Muscle layer of colon (tissue), 2 donors: Measurements from ENCODE around the gene MGMT.

Experiments used
- H3K27ac ChIP-seq: one replicate; pipeline ENCODE4 v1.7.0; 2013; ENCODE audit warnings: low read depth, mild to moderate bottlenecking, low read length, moderate library complexity
- H3K27me3 ChIP-seq, 2 donors: one replicate each; pipeline ENCODE4 v1.7.0; 2013; ENCODE audit warnings: low read length in 2 of 2, mild to moderate bottlenecking in 2 of 2; ENCODE audit not compliant: insufficient read depth in 2 of 2, control insufficient read depth in 1 of 2
- H3K36me3 ChIP-seq: one replicate; pipeline ENCODE4 v1.7.0; 2013; ENCODE audit warnings: mild to moderate bottlenecking, low read length; ENCODE audit not compliant: insufficient read depth
- H3K4me1 ChIP-seq: one replicate; pipeline ENCODE4 v1.7.0; 2013; ENCODE audit warnings: mild to moderate bottlenecking, low read length; ENCODE audit not compliant: insufficient read depth
- H3K4me3 ChIP-seq, 2 donors: one replicate each; pipeline ENCODE4 v1.7.0; 2013; ENCODE audit warnings: low read length in 2 of 2, low read depth in 1 of 2, mild to moderate bottlenecking in 1 of 2, moderate library complexity in 1 of 2
- H3K9ac ChIP-seq: one replicate; pipeline ENCODE4 v1.7.0; 2013; ENCODE audit warnings: low read length
- H3K9me3 ChIP-seq: one replicate; pipeline ENCODE4 v1.7.0; 2013; ENCODE audit warnings: mild to moderate bottlenecking, low read length
- donor health status: abdominal sarcoma.
- donor health status: Adenocarcinoma of cecum.

Gene MGMT

DNA sequence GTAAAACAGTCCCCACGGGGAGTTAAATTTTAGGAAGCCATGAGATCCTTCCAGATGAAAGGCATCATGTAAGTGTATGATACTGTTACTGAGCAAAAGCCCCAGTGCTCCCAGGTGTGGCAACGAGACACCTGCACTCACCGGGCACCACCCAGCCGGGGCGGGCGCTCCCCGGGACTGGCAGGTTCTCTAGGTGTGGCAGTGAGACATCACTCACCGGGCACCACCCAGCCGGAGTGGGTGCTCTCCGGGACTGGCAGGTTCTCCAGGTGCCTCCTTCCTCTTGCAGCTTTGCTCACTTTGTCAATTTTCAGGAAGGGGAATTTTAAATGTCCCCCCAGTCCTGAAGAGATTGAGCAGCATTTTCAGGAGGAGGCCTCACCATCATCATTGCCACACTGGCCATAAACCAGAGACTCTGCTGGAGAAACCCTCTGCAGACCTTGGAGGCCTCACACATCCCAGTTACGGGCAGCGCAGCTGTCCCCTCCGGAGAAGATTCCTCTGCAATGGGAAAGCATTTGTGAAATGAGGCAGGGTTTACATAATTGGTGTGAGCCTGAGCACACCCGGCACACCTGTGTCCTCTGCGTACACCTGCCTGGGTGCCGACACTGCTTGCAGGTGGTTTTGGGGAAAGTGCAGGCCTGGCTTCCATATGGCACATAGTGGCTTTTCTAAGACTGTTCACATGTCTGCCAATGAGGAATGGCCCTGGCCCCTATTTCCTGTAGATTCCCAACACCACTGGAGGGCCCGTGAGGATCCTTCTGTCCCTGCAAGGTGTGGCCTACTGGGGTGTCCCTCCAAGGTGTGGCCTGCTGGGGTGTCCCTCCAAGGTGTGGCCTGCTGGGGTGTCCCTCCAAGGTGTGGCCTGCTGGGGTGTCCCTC, 305.7 kb downstream of the MGMT start:
- H3K4me3 ChIP-seq, result no peak overlapping the region
- no peaks in the 10 kb centered on the region for H3K27me3 ChIP-seq
- no peaks in the 10 kb centered on the region for H3K36me3 ChIP-seq
- H3K9me3 ChIP-seq, result no peaks in the 10 kb centered on the region
- no peak overlapping the region for H3K9ac ChIP-seq
- no peak overlapping the region for H3K27ac ChIP-seq
- no peaks in the 10 kb centered on the region for H3K4me1 ChIP-seq

DNA sequence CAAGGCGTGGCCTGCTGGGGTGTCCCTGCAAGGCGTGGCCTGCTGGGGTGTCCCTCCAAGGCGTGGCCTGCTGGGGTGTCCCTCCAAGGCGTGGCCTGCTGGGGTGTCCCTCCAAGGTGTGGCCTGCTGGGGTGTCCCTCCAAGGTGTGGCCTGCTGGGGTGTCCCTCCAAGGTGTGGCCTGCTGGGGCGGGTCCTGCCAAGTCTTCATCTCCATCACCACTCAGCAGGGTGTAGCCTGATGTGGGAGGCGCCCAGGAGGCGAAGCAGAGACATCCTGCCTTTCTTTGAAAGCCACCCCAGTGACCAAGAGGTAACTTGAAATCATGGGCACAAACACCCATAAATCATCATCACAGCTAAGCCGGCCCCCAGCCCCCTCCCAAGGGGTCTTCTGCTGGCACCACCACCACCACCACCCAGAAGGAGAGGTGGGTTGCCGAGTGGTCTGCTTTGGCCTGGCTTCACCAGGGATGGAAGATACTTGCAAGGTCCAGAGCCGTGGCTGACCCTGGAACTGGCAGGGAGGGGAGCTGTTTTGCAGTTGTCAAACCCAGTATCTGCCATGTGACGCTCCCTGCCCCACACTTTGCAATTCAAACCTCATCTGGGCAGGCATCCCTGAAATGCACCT, 306.4 kb downstream of the MGMT start:
- no peaks in the 10 kb centered on the region for H3K27me3 ChIP-seq
- no peaks in the 10 kb centered on the region for H3K9me3 ChIP-seq
- H3K4me3 ChIP-seq, result no peak overlapping the region
- no peak overlapping the region for H3K9ac ChIP-seq
- no peak overlapping the region for H3K27ac ChIP-seq
- H3K36me3 ChIP-seq, result no peaks in the 10 kb centered on the region
- H3K4me1 ChIP-seq, result no peaks in the 10 kb centered on the region

DNA sequence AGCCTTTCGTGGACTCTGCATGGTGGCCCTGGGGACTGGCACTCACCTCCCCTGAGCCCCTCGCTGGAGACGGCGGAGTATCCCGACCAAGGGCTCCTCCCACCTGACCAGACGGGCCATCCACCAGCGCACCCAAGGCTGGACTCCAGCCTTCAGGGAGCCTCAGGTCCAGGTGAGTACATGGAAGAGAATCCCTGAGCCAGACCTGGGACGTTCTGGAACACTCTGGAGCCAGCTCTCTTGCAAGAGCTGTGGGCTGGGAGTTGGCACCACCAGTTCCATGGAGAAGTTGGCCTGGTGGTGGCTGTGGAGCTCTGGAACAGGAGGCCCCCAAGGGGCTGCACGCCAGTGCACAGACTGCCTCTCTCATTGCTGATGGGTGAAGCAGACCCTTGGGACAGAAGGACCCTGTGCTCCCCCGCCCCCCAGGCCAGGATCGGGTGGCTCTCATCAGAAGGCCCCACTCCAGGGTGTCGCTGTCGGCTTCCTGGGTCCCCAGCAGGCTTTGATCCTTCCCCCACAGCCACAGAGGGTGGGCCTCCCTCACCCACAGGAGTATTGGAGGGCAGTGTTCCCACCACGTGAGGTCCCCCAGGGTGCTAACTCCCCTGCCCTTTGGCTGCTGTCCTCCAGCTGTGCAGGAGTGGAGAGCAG, 307.2 kb downstream of the MGMT start:
- no peak overlapping the region for H3K9ac ChIP-seq
- no peak overlapping the region for H3K4me3 ChIP-seq
- no peaks in the 10 kb centered on the region for H3K27me3 ChIP-seq
- no peak overlapping the region for H3K27ac ChIP-seq
- no peaks in the 10 kb centered on the region for H3K9me3 ChIP-seq
- H3K4me1 ChIP-seq, result no peaks in the 10 kb centered on the region
- H3K36me3 ChIP-seq, result no peaks in the 10 kb centered on the region

DNA sequence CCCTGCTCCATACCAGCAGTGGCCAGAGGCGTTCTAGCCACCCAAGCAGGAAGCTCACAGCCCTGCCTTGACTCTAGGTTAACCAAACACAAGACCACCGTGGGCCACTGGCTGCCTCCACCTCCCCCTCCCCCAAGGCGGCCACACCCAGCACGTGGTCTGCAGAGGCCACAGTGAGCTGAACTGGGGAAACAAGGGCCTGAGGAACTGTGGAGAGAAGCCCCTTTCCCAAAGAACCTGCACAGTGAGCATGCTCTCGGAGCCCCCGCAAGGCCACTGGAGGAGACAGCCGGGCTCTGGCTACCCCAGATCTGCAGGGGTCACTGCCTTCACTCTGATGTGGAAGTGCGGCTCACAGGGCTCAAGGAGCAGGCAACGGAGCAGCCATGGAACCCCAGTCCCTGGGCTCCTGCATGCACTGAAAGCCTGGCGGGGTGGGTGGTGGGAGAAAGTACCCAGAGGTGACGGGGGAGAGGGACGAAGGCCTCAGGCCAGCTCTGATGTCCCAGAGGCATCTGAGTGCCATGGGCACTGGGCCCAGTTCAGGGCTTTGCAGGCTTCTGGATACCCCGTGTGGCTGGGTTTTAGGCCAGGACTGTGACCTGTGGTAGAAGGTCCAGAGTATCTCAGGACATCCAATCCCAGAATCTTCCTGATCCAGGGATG, 307.8 kb downstream of the MGMT start:
- no peaks in the 10 kb centered on the region for H3K4me1 ChIP-seq
- no peaks in the 10 kb centered on the region for H3K9me3 ChIP-seq
- H3K36me3 ChIP-seq, result no peaks in the 10 kb centered on the region
- H3K27me3 ChIP-seq, result no peaks in the 10 kb centered on the region
- H3K27ac ChIP-seq, result no peak overlapping the region
- no peak overlapping the region for H3K4me3 ChIP-seq
- no peak overlapping the region for H3K9ac ChIP-seq

DNA sequence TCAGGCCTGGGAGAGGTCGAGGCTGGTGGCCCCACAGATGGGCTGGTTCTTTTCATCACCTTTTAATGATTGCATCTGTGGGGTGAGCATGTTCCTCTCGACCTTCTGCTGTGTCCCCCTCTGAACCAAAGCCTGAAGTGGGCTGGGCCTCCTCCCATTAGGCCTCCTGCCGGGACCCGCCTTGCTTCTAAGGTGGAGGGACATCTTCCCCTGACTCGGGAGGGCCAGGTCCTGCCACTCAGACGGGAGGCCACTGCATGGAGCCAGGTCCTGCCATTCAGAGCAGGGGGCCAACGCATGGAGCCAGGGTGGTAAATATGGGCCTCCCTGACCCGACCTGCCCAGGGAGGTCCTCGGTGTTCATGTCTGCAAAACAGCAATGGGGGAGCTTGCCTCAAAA, 308.6 kb downstream of the MGMT start:
- Histone ChIP-seq H3K27me3 (no peaks in the 10 kb centered on the region), H3K27ac (no peak overlapping the region), H3K36me3 (no peaks in the 10 kb centered on the region), H3K9ac (no peak overlapping the region), H3K4me3 (no peak overlapping the region), H3K4me1 (no peaks in the 10 kb centered on the region), H3K9me3 (no peaks in the 10 kb centered on the region)

DNA sequence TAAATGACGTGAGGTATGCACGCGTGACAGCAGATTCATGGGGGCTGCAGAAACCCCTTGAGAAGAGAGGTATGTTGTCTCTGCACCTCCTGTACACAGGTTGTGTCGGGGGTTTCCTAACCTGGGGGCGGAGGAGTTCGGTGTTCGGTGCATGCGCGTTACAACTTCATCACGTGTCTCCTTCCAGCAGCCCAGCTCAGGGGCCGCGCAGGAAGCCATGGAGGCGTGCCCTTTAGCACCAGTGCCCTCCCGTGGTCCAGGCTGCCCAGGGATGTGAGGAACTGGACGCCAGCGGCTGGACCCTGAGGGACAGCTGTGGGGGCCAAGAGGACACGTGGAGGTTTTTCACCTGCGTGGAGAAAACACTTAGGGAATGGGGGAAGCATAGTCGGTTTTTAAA, 310.6 kb downstream of the MGMT start:
- no peak overlapping the region for H3K27ac ChIP-seq
- no peaks in the 10 kb centered on the region for H3K9me3 ChIP-seq
- H3K27me3 ChIP-seq, result no peaks in the 10 kb centered on the region
- no peak overlapping the region for H3K4me3 ChIP-seq
- no peaks in the 10 kb centered on the region for H3K36me3 ChIP-seq
- no peaks in the 10 kb centered on the region for H3K4me1 ChIP-seq
- no peak overlapping the region for H3K9ac ChIP-seq

DNA sequence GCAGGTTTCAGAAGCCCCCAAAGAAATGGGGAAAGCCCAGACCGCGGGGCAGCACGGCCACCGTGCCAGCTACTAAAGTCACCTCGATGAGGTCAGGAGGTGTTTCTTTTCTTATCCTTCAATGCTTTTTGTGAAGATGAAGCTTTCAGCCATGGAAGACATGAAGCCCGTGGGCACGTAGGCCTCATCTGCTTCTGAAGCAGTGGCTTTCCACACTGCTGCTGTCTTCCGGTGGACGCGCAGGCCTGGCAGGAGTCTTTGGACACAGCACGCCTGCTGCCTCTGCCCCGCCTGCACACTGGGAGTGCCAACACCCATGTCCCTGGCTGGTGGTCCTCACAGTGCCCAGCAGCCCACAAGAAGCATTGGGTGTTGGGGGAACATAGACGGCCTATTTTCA, 311.5 kb downstream of the MGMT start:
- no peaks in the 10 kb centered on the region for H3K9me3 ChIP-seq
- no peaks in the 10 kb centered on the region for H3K27me3 ChIP-seq
- H3K36me3 ChIP-seq, result no peaks in the 10 kb centered on the region
- H3K4me1 ChIP-seq, result no peaks in the 10 kb centered on the region
- no peak overlapping the region for H3K27ac ChIP-seq
- no peak overlapping the region for H3K9ac ChIP-seq
- H3K4me3 ChIP-seq, result no peak overlapping the region

DNA sequence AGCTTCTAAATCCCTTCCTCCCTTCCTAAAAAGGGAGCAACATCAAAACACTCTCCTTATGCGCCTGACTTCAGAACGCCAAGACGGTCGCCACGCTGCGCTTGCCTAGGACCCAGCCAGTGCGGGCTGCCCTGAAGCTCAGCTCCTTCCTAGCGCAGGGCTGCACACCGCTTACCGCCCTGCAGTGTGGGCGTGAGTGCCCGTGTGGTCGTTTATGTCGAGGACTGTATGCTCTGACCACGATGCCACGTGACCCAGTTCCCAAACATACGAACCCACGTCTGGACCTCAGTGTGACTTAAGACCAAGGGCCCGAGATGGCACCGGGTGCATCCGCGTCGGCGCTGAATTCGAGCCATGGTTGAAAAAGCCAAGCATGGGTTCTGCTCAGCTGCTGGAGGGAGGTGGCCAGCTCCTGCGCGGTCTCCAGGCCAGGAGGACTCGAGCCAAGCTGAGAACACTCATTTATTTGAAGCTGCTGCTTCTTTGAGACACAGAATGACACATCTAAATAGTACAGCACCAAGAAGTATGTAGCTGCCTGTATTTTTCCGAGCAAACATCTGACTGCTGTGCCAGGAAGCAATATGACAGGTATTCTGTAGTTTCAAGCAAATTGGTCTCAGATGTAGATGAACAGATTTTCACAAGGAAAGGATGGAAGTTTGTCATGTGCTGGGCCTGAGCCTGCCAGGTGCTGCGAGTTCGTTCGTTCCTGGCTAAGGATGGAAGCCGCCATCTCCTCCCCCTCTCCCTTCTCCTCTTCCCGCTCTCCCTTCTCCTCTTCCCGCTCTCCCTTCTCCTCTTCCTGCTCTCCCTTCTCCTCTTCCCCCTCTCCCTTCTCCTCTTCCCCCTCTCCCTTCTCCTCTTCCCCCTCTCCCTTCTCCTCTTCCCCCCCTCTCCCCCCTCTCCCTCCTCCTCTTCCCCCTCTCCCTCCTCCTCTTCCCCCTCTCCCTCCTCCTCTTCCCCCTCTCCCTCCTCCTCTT, 312.4 kb downstream of the MGMT start:
- Histone ChIP-seq H3K27ac (no peak overlapping the region), H3K9ac (no peak overlapping the region), H3K9me3 (no peaks in the 10 kb centered on the region), H3K4me1 (no peaks in the 10 kb centered on the region), H3K27me3 (no peaks in the 10 kb centered on the region), H3K36me3 (no peaks in the 10 kb centered on the region), H3K4me3 (no peak overlapping the region)

DNA sequence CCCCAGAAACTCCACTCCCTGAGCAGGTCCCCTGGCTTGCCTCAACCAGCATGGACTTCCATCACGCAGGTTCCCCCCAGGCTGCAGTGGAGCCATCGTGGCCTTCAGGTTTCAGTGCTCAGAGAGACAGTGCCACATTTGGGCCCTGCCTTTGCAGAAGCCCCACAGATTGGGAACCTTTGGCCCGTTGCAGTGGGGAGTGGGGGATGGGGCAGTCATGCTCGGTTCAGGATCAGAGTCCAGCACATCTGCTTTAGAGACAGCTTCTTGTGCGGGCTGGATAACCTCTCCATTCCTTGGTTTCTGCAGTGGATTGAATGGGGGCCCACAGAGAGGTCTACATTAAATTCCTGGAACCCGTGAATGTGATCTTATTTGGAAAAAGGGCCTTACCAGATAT, 313.2 kb downstream of the MGMT start:
- Histone ChIP-seq H3K27ac (no peak overlapping the region), H3K9me3 (no peaks in the 10 kb centered on the region), H3K4me1 (no peaks in the 10 kb centered on the region), H3K9ac (no peak overlapping the region), H3K36me3 (no peaks in the 10 kb centered on the region), H3K27me3 (no peaks in the 10 kb centered on the region), H3K4me3 (no peak overlapping the region)

DNA sequence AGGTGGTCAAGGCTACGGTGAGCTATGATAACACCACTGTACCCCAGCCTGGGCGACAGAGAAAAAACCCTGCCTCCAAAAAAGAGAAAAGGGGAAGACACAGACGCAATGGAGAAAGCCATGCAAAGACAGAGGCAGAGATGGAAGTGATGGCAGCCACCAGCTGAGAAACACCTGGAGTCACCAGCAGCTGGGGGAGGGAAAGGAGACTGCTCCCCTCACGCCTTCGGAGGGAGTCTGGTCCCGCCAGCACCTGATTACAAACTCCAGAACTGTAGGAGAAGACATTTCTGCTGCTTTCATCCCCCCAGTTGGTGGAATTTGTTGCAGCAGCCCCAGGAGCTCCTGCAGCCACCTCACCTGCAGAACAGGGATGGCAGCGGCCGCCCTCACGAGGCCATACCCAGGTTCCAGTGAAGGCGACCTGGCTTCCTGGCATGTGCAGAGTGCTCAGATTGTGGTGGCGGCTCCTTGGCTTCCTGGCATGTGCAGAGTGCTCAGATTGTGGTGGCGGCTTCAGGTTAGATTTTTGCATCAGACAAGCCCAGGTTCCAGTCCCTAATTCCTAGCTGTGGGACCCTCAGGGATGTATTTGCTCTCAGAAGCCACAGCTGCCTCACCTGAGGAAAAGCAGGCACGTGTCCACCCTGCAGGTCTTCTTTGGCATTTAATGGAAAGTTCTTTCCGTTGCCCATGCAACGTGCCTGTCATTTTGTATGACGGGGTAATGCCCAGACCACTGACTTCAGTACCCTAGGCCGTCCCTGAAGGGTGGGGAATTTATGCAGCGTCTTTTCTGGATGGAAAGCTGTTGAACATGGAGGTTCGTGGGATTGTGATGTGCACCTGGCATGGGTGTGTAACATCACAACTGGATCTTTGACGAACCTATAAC, 314.1 kb downstream of the MGMT start:
- Histone ChIP-seq H3K4me1 (no peaks in the 10 kb centered on the region), H3K9me3 (no peaks in the 10 kb centered on the region), H3K9ac (no peak overlapping the region), H3K27ac (no peak overlapping the region), H3K27me3 (no peaks in the 10 kb centered on the region), H3K36me3 (no peaks in the 10 kb centered on the region), H3K4me3 (no peak overlapping the region)
